Heart left ventricle (tissue), 13 donors: ENCODE measurements around the gene STPG2.

Experiments used
- POLR2A ChIP-seq, 2 donors: fragments of 450-650 bp; IDR thresholded peaks; one replicate each; pipeline ENCODE4 v1.6.1; 2017; ENCODE audit warnings: antibody characterized with exemption in 2 of 2, mild to moderate bottlenecking in 2 of 2, moderate library complexity in 2 of 2
- TF ChIP-seq, protein P1 (sequence below), 12 donors: fragments of 200-600 bp; sonication (generic) in 4 of 12; IDR thresholded peaks; one replicate each; pipeline versions ENCODE4 v1.5.0 to v1.8.0; 2018 to 2022; ENCODE audit warnings: antibody characterized with exemption in 12 of 12, mild to moderate bottlenecking in 5 of 12
- donor health status: ischemic (EF 13 %, LVEDD 7.1; RV severe dilation, severe dysfunction).
- donor health status: DM: no; HTN: yes; CAD: no.
- donor health status: DM: no; HTN: no; CAD: no.
- donor health status: ischemic (EF 25% LVEDD 6.9; RV normal size, moderate dysfunction).
- donor health status: ischemic (EF 25% LVEDD 5.7; RV mildly dilated, moderate dysfunction).
- donor health status: ischemic (EF 35%, LVEDD 5.7; RV mildly dilated, moderate dysfunction).
- donor health status: nonischemic (EF 11% LVEDD 7.7; RV severe dilation, severe dysfunction).
- donor health status: DM: yes; HTN: yes; CAD: no.
- donor health status: PGD.
- donor health status: ischemic (EF 29% LVEDD 5.4; RV normal size, mild dysfunction).
- donor health status: nonischemic (EF 23%, LVEDD 6.1; RV moderate dilation, normal function).

DNA sequence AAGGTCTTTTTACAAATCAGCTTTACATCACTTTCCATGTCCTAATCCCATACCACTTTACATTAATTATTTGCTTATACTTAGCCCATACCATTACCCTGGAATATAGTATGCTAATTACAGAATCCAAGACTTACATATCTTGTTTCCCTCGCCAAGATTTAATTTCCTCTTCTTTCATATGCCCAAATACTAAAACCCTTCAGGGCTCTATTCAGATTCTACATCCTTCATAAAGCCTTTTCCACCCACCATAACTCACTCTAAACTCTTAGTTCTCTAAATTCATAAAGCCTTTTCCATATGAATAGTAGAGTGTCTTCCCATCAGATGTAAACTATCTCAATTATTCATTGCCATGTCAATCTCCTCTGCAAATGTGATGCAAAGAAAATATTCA lies 390.7 kb downstream of the STPG2 start:
- TF ChIP-seq, protein P1, sequence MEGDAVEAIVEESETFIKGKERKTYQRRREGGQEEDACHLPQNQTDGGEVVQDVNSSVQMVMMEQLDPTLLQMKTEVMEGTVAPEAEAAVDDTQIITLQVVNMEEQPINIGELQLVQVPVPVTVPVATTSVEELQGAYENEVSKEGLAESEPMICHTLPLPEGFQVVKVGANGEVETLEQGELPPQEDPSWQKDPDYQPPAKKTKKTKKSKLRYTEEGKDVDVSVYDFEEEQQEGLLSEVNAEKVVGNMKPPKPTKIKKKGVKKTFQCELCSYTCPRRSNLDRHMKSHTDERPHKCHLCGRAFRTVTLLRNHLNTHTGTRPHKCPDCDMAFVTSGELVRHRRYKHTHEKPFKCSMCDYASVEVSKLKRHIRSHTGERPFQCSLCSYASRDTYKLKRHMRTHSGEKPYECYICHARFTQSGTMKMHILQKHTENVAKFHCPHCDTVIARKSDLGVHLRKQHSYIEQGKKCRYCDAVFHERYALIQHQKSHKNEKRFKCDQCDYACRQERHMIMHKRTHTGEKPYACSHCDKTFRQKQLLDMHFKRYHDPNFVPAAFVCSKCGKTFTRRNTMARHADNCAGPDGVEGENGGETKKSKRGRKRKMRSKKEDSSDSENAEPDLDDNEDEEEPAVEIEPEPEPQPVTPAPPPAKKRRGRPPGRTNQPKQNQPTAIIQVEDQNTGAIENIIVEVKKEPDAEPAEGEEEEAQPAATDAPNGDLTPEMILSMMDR (IDR thresholded peaks at IDR 0.05): no peak
- no peak for TF ChIP-seq POLR2A (IDR thresholded peaks at IDR 0.05)
